GM06990 (cell line): ENCODE data around the gene ALG11.

Experiments
- DNase-seq: peaks from one replicate; pipeline ENCODE4 v3.0.0-alpha.2; 2011; ENCODE audit not compliant: insufficient read length; ENCODE audit errors: extremely low read depth
- H3K27me3 ChIP-seq: replicated peaks from 2 replicates; pipeline ENCODE4 v1.6.0; 2011; ENCODE audit warnings: low read length; ENCODE audit not compliant: control insufficient read depth, insufficient read depth
- H3K36me3 ChIP-seq: 2 replicates; pipeline ENCODE4 v1.5.1; 2011; ENCODE audit warnings: low read length; ENCODE audit not compliant: control insufficient read depth, insufficient read depth
- H3K4me3 ChIP-seq: replicated peaks from 2 replicates; pipeline ENCODE4 v1.5.1; 2011; ENCODE audit warnings: low read depth, mild to moderate bottlenecking, control low read depth, low read length
- CTCF ChIP-seq: IDR thresholded peaks from 2 replicates; pipeline ENCODE4 v1.5.1; 2011; ENCODE audit warnings: low read length, control low read depth, mild to moderate bottlenecking, inconsistent platforms; ENCODE audit not compliant: insufficient read depth, poor library complexity, severe bottlenecking

Gene ALG11

GRCh38 chr13:51998723-51999509 is 13.3 kb upstream of the ALG11 start:
- no peak for TF ChIP-seq CTCF
- Histone ChIP-seq H3K36me3 (no peaks in the 10 kb centered on the region), H3K27me3 (peaks cover 2% of the 10 kb centered on the region), H3K4me3 (no peak overlapping the region)
- DNase-seq: no peak

GRCh38 chr13:51999510-51999911 is 12.7 kb upstream of the ALG11 start:
- no peak for TF ChIP-seq CTCF
- H3K27me3 ChIP-seq: peaks cover 2% of the 10 kb centered on the region
- no peaks in the 10 kb centered on the region for H3K36me3 ChIP-seq
- no peak overlapping the region for H3K4me3 ChIP-seq
- DNase-seq: no peak

- no peaks in the 10 kb centered on the region for H3K36me3 ChIP-seq
- DNase-seq: no peak
- no peak overlapping the region for H3K4me3 ChIP-seq
- no peak for TF ChIP-seq CTCF
- H3K27me3 ChIP-seq: peaks cover 2% of the 10 kb centered on the region
Measured at GRCh38 chr13:51999921-52000320, 12.3 kb upstream of the ALG11 start.

GRCh38 chr13:52001120-52001731 is 11.0 kb upstream of the ALG11 start:
- H3K4me3 ChIP-seq: no peak overlapping the region
- TF ChIP-seq CTCF: peak; percentile 68
- H3K36me3 ChIP-seq: no peaks in the 10 kb centered on the region
- no peak for DNase-seq
- H3K27me3 ChIP-seq: peaks cover 2% of the 10 kb centered on the region

GRCh38 chr13:52002361-52002760 is 9.8 kb upstream of the ALG11 start:
- no peaks in the 10 kb centered on the region for H3K36me3 ChIP-seq
- peaks cover 2% of the 10 kb centered on the region for H3K27me3 ChIP-seq
- TF ChIP-seq CTCF: no peak
- no peak for DNase-seq
- H3K4me3 ChIP-seq: no peak overlapping the region
